Measurements from ENCODE around the gene APRT.
"Not testable (repeated sequence)": the region's sequence is repeated elsewhere in the genome, so short reads cannot be mapped to it uniquely, and the experiment has no call there.

APRT gene

GRCh38 chr16:88784856-88785105, 26.9 kb downstream of the APRT start:
- DNase-seq: no peak

- DNase-seq: no peak
Measured at GRCh38 chr16:88784074-88784855, 27.5 kb downstream of the APRT start.

GRCh38 chr16:88783391-88784073, 28.2 kb downstream of the APRT start:
- DNase-seq: no peak

- DNase-seq: peak; percentile 35
Measured at GRCh38 chr16:88782454-88783390, 29.0 kb downstream of the APRT start.

GRCh38 chr16:88781140-88782077, 30.3 kb downstream of the APRT start:
- DNase-seq: peak; percentile 56

- no peak for DNase-seq
Measured at GRCh38 chr16:88780142-88781062, 31.3 kb downstream of the APRT start.

- no peak for DNase-seq
Measured at GRCh38 chr16:88779406-88780141, 32.2 kb downstream of the APRT start.

GRCh38 chr16:88778541-88779065, 33.1 kb downstream of the APRT start:
- no peak for DNase-seq

GRCh38 chr16:88778271-88778525, 33.5 kb downstream of the APRT start:
- DNase-seq: no peak

- no peak for DNase-seq
Measured at GRCh38 chr16:88777471-88778270, 34.1 kb downstream of the APRT start.

GRCh38 chr16:88775825-88776224, 35.9 kb downstream of the APRT start:
- DNase-seq: no peak

GRCh38 chr16:88774544-88775393, 37.0 kb downstream of the APRT start:
- no peak for DNase-seq

GRCh38 chr16:88773812-88774291, 37.9 kb downstream of the APRT start:
- DNase-seq: no peak

GRCh38 chr16:88772871-88773811, 38.6 kb downstream of the APRT start:
- DNase-seq: no peak

- DNase-seq: not testable (repeated sequence)
Measured at GRCh38 chr16:88771781-88772180, 39.9 kb downstream of the APRT start.

GRCh38 chr16:88771294-88771772, 40.4 kb downstream of the APRT start:
- DNase-seq: no peak

All from activated gamma-delta T cell treated with Interleukin-2 at 50 U/mL for 16 hours (primary cell).